Measurements from ENCODE around the gene MYLK4.

- TF ChIP-seq CTCF (IDR thresholded peaks at IDR 0.05) (no peak), POLR2A (IDR thresholded peaks at IDR 0.05) (no peak)
Measured at GRCh38 chr6:2753743-2754142, 3.0 kb upstream of the MYLK4 start.
